Fibroblast of pulmonary artery (primary cell): ENCODE results near the gene FTCD.
"Not testable (repeated sequence)": the region's sequence is repeated elsewhere in the genome, so short reads cannot be mapped to it uniquely, and the experiment has no call there.

Experiments used
- DNase-seq: peaks from one replicate; pipeline ENCODE4 v3.0.0-alpha.2; 2010; ENCODE audit warnings: low read depth
- H3K4me3 ChIP-seq: replicated peaks from 2 replicates; pipeline ENCODE4 v1.5.1; 2011; ENCODE audit warnings: low read depth, mild to moderate bottlenecking, control low read depth, low read length, moderate library complexity
- CTCF ChIP-seq: IDR thresholded peaks from 2 replicates; pipeline ENCODE4 v1.5.1; 2011; ENCODE audit warnings: mild to moderate bottlenecking, control low read depth, low read length, inconsistent platforms; ENCODE audit errors: missing control alignments

The FTCD gene

GRCh38 chr21:46145840-46146691 is 9.3 kb downstream of the FTCD start:
- no peak overlapping the region for H3K4me3 ChIP-seq
- TF ChIP-seq CTCF = no peak

GRCh38 chr21:46145159-46145839 is 10.1 kb downstream of the FTCD start:
- no peak for DNase-seq
- TF ChIP-seq CTCF = no peak
- H3K4me3 ChIP-seq = no peak overlapping the region

More at GRCh38 chr21:46145840-46146691, 9.3 kb downstream of the FTCD start:
- DNase-seq = no peak

DNA sequence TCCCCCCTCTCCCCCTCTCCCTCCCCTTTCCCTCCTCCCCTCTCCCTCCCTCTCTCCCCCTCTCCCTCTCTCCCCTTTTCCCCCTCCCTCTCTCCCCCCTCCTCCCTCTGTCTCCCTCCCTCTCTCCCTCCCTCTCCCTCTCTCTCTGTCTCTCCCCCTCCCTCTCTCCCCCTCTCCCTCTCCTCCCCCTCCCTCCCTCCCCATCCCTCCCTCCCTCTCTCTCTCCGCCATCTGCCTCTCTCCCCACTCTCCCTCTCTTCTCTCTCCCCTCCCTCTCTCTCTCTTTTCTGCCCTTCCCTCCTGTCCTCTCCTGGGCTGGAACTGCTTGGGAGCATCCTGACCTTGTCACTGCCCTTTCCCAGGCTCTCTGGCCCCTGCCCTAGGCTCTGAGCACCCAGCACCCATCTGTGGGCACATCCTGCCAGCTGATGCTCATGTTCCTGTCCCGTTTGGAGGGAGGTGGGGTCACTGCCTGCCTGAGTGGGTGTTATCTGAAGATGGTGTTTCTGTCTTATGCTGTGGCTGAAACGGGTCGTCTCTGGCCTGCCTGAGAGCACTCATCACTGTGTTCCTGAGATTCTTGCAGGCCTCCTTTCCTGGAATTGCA is 10.8 kb downstream of the FTCD start:
- H3K4me3 ChIP-seq = no peak overlapping the region
- TF ChIP-seq CTCF = no peak
- no peak for DNase-seq

DNA sequence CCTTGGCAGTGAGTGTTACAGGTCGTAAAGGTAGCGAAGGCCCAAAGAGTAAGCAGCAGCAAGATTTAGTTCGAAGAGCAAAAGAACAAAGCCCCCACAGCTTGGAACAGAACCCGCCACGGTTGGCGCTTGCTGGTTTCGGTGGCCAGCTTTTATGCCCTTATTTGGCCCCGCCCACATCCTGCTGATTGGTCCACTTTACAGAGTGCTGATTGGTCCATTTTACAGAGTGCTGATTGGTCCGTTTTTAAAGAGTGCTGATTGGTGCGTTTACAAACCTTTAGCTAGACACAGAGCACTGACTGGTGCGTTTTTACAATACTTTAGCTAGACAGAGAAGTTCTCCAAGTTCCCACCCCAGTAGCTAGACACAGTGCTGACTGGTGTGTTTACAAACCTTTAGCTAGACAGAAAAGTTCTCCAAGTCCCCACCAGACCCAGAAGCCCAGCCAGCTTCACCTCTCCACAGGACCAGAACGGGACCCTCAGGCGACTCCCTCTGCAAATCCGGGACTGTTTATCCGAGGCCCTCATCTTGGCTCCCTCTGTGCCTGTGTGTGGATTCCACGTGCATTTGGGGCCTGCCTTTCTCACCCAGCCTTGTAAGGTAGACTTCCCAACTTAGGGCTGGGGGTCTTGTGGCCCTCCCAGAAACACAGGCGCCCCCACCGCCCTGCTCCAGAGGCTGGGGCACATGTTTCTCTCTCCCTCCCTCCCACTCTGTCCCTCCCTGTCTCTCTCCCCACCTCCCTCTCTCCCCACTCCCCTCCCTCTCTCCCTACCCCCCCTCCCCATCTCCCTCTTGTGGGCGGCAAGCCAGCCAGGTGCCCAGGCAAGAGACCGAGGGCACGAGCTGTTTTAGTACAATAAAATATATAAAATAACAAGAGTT is 12.6 kb downstream of the FTCD start:
- no peak for DNase-seq
- TF ChIP-seq CTCF = no peak

GRCh38 chr21:46141767-46142581 is 13.4 kb downstream of the FTCD start:
- no peak for TF ChIP-seq CTCF
- no peak overlapping the region for H3K4me3 ChIP-seq
- no peak for DNase-seq

More for the DNA sequence above, 12.6 kb downstream of the FTCD start:
- no peak overlapping the region for H3K4me3 ChIP-seq

DNA sequence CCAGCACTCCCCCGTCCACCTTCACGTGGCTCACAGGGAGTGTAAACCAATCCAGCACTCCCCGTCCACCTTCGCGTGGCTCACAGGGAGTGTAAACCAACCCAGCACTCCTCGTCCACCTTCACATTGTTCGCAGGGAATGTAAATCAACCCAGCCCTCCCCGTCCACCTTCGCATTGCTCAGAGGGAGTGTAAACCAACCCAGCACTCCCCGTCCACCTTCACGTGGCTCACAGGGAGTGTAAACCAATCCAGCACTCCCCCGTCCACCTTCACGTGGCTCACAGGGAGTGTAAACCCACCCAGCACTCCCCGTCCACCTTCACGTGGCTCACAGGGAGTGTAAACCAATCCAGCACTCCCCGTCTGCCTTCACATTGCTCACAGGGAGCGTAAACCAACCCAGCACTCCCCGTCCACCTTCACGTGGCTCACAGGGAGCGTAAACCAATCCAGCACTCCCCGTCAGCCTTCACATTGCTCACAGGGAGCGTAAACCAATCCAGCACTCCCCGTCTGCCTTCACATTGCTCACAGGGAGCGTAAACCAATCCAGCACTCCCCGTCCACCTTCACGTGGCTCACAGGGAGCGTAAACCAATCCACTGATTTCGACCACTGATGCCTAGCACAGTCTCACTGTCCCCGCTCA is 14.9 kb downstream of the FTCD start:
- not testable (repeated sequence) for DNase-seq, H3K4me3 ChIP-seq
